Panc1 (cell line): Measurements from ENCODE around the gene MAEA.

Source experiments
- CTCF ChIP-seq: fragments of 450-650 bp; IDR thresholded peaks from 2 replicates; pipeline ENCODE4 v1.5.1; 2017; ENCODE audit warnings: mild to moderate bottlenecking
- POLR2AphosphoS5 ChIP-seq: IDR thresholded peaks from 2 replicates; pipeline ENCODE4 v1.6.1; 2012; ENCODE audit warnings: mild to moderate bottlenecking, low read depth, low read length, moderate library complexity
- SIN3A ChIP-seq: IDR thresholded peaks from 2 replicates; pipeline ENCODE4 v1.6.1; 2012; ENCODE audit warnings: low read depth, mild to moderate bottlenecking, low read length, moderate library complexity, borderline replicate concordance; ENCODE audit not compliant: insufficient read depth

DNA sequence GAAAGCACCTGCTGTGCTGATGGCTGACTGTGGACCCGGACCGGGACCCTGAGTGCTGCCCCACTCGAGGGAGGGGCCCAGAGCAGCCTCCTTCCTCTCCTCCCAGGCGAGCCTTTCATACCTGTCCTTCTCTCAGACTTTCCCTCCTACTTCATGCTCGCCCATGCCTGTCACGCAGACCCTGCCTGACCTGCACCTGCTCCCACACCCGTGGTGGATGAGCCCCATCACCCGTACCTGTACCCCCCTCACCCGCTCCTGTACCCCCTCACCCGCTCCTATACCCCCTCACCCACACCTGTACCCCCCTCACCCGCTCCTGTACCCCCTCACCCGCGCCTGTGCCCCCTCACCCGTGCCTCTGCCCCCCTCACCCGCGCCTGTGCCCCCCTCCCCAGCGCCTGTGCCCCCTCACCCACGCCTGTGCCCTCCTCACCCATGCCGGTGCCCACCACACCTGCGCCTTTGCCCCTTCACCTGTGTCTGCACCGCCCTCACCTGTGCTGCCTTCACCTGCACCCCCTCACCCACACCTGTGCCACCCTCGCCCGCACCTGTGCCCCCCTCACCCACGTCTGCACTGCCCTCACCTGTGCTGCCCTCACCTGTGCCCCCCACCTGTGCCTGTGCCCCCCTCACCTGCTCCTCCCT is 5.8 kb downstream of the MAEA start:
- TF ChIP-seq POLR2AphosphoS5 = no peak
- no peak for TF ChIP-seq CTCF
- TF ChIP-seq SIN3A = no peak
